Activated CD4-positive, alpha-beta T cell treated with anti-CD3 and anti-CD28 coated beads, Interleukin-2, amount 50 U/mL, for 48 hours (primary cell): ENCODE measurements around the gene DMD.

Experiments used
- DNase-seq, 2 experiments: peaks; one replicate each; pipeline ENCODE4 v3.0.0-alpha.2; 2020

DMD gene

GRCh38 chrX:31199840-31200114 lies 2011.6 kb downstream of the DMD start:
- no peak for DNase-seq

GRCh38 chrX:31199056-31199839 lies 2012.1 kb downstream of the DMD start:
- DNase-seq = no peak

- no peak for DNase-seq
Observed at GRCh38 chrX:31190221-31190975, 2021.0 kb downstream of the DMD start.

GRCh38 chrX:31186693-31187338 lies 2024.5 kb downstream of the DMD start:
- no peak for DNase-seq

- DNase-seq = no peak
Observed at GRCh38 chrX:31185884-31186283, 2025.5 kb downstream of the DMD start.

GRCh38 chrX:31181377-31182000 lies 2029.9 kb downstream of the DMD start:
- DNase-seq = no peak

- no peak for DNase-seq
Observed at GRCh38 chrX:31179203-31179602, 2032.1 kb downstream of the DMD start.

GRCh38 chrX:31178769-31179125 lies 2032.6 kb downstream of the DMD start:
- no peak for DNase-seq

GRCh38 chrX:31178064-31178768 lies 2033.1 kb downstream of the DMD start:
- no peak for DNase-seq

GRCh38 chrX:31170792-31171191 lies 2040.6 kb downstream of the DMD start:
- DNase-seq = no peak

GRCh38 chrX:31168551-31168950 lies 2042.8 kb downstream of the DMD start:
- DNase-seq = no peak

GRCh38 chrX:31166832-31167231 lies 2044.5 kb downstream of the DMD start:
- no peak for DNase-seq

- DNase-seq = no peak
Observed at GRCh38 chrX:31166416-31166815, 2044.9 kb downstream of the DMD start.

GRCh38 chrX:31165241-31166035 lies 2045.9 kb downstream of the DMD start:
- no peak for DNase-seq

GRCh38 chrX:31154946-31155345 lies 2056.4 kb downstream of the DMD start:
- no peak for DNase-seq

GRCh38 chrX:31153475-31154047 lies 2057.8 kb downstream of the DMD start:
- DNase-seq = no peak

- no peak for DNase-seq
Observed at GRCh38 chrX:31147175-31147574, 2064.2 kb downstream of the DMD start.

- no peak for DNase-seq
Observed at GRCh38 chrX:31139961-31140360, 2071.4 kb downstream of the DMD start.

GRCh38 chrX:31138124-31138523 lies 2073.2 kb downstream of the DMD start:
- no peak for DNase-seq

GRCh38 chrX:31136144-31136611 lies 2075.2 kb downstream of the DMD start:
- no peak for DNase-seq

- no peak for DNase-seq
Observed at GRCh38 chrX:31132821-31133241, 2078.5 kb downstream of the DMD start.
